ENCODE results near the gene CHMP4A.

DNA sequence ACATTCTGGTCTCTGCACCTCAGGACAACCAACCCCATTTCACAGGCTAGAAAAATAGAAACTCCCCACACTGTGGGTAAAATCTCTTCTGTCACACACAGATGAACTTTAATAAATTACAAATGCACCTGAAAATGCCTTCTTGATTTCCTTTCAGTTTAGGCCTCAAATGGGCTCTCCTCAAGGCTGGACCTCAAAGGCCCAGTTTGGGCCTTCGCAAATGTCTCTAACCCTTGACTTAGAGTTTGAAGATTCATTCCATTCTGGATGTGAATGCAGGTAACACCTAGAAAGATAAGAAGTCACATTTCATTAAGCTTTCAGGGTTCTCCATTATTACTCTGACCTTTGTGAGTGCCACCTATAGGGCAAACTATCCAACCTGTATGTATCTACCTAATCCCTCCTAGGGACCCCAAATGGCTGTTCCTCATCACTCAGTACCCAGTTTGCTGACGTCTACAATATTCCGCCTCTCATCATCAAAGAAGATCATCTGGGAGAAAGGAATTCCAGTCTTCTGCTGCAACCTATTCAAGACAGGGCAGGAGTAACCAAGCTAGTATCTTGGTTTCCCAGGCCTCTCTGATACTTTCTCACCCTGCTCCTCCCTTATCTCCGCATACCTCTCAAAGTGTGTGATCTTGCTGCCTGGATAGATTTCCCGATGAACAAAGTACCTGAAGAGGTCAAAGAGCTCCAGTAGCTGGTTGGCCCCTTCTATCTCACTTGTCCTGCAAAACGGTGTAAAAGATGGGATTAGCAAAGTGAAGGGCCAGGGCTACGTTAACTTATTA is 776 bp upstream of the CHMP4A start:
- TF ChIP-seq, protein P1, sequence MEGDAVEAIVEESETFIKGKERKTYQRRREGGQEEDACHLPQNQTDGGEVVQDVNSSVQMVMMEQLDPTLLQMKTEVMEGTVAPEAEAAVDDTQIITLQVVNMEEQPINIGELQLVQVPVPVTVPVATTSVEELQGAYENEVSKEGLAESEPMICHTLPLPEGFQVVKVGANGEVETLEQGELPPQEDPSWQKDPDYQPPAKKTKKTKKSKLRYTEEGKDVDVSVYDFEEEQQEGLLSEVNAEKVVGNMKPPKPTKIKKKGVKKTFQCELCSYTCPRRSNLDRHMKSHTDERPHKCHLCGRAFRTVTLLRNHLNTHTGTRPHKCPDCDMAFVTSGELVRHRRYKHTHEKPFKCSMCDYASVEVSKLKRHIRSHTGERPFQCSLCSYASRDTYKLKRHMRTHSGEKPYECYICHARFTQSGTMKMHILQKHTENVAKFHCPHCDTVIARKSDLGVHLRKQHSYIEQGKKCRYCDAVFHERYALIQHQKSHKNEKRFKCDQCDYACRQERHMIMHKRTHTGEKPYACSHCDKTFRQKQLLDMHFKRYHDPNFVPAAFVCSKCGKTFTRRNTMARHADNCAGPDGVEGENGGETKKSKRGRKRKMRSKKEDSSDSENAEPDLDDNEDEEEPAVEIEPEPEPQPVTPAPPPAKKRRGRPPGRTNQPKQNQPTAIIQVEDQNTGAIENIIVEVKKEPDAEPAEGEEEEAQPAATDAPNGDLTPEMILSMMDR (IDR thresholded peaks at IDR 0.05; ENCODE audit: low read length): peak; percentile 46; the same call in 1 of the 2 replicates
- TF ChIP-seq EZH2 (IDR thresholded peaks at IDR 0.05; ENCODE audit: borderline replicate concordance, low read length): no peak

Measured in OCI-LY1 (cell line).